ENCODE data around the gene INAFM1.
A peak's percentile ranks its signal among the peaks of the same experiment; 100 is the strongest.

DNA sequence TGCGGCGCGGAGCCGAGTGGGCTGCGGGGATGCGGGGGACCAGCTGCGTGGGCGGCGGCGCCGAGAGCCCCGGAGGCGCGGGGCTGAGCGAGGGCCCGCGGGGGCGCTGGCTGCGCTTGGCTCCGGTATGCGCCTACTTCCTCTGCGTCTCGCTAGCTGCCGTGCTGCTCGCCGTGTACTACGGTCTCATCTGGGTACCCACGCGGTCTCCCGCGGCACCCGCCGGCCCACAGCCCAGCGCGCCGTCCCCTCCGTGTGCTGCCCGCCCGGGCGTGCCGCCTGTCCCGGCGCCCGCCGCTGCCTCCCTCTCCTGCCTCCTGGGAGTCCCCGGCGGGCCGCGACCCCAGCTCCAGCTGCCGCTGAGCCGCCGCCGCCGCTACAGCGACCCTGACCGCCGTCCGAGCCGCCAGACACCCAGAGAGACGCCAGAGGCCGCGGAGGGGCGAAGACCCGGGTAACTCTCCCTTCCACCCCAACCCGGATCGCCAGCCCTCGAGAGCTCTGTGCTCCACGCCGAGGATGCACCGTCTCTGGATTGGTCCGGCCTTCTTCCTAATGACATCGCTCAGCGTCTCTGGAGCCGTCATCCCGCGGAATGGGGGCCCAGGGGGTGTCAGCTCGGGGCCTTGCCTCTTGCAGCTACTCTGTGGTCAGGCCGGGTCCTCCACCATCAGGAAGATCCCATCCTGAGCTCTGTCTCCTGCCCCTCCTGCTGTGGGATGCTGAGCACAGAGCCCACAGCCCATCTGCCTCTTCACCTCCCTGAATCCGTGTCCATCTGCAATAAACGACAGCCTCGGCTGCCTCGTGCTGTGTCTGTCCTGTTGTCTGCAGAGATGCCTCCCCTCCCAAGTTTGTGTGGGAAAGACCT lies 441 bp downstream of the INAFM1 start:
- TF ChIP-seq, protein P1, sequence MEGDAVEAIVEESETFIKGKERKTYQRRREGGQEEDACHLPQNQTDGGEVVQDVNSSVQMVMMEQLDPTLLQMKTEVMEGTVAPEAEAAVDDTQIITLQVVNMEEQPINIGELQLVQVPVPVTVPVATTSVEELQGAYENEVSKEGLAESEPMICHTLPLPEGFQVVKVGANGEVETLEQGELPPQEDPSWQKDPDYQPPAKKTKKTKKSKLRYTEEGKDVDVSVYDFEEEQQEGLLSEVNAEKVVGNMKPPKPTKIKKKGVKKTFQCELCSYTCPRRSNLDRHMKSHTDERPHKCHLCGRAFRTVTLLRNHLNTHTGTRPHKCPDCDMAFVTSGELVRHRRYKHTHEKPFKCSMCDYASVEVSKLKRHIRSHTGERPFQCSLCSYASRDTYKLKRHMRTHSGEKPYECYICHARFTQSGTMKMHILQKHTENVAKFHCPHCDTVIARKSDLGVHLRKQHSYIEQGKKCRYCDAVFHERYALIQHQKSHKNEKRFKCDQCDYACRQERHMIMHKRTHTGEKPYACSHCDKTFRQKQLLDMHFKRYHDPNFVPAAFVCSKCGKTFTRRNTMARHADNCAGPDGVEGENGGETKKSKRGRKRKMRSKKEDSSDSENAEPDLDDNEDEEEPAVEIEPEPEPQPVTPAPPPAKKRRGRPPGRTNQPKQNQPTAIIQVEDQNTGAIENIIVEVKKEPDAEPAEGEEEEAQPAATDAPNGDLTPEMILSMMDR (IDR thresholded peaks at IDR 0.05 in 2 of 3, conservative IDR thresholded peaks at IDR 0.05 in 1 of 3; ENCODE audit: insufficient read depth in 2 of 3, low read depth in 1 of 3, low read length in 3 of 3): no peak
- TF ChIP-seq POLR2AphosphoS5 (IDR thresholded peaks at IDR 0.05; ENCODE audit: control insufficient read depth, insufficient read depth, low read depth, low read length) (no peak), HMGN3 (IDR thresholded peaks at IDR 0.05; ENCODE audit: borderline replicate concordance, extremely low read depth, insufficient read length, low read depth, low read length) (peak; percentile 63), ZFP1 (CRISPR knock-in tag; IDR thresholded peaks at IDR 0.05) (no peak), ETV5 (CRISPR knock-in tag; IDR thresholded peaks at IDR 0.05; ENCODE audit: low read depth) (no peak), RFX5 (IDR thresholded peaks at IDR 0.05; ENCODE audit: low read depth, low read length) (no peak), POLR2A (conservative IDR thresholded peaks at IDR 0.05) (no peak), EZH2 (IDR thresholded peaks at IDR 0.05; ENCODE audit: borderline replicate concordance, low read depth, low read length) (no peak)
- TF ChIP-seq, protein P2, sequence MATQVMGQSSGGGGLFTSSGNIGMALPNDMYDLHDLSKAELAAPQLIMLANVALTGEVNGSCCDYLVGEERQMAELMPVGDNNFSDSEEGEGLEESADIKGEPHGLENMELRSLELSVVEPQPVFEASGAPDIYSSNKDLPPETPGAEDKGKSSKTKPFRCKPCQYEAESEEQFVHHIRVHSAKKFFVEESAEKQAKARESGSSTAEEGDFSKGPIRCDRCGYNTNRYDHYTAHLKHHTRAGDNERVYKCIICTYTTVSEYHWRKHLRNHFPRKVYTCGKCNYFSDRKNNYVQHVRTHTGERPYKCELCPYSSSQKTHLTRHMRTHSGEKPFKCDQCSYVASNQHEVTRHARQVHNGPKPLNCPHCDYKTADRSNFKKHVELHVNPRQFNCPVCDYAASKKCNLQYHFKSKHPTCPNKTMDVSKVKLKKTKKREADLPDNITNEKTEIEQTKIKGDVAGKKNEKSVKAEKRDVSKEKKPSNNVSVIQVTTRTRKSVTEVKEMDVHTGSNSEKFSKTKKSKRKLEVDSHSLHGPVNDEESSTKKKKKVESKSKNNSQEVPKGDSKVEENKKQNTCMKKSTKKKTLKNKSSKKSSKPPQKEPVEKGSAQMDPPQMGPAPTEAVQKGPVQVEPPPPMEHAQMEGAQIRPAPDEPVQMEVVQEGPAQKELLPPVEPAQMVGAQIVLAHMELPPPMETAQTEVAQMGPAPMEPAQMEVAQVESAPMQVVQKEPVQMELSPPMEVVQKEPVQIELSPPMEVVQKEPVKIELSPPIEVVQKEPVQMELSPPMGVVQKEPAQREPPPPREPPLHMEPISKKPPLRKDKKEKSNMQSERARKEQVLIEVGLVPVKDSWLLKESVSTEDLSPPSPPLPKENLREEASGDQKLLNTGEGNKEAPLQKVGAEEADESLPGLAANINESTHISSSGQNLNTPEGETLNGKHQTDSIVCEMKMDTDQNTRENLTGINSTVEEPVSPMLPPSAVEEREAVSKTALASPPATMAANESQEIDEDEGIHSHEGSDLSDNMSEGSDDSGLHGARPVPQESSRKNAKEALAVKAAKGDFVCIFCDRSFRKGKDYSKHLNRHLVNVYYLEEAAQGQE (IDR thresholded peaks at IDR 0.05; ENCODE audit: borderline replicate concordance): no peak
- TF ChIP-seq, protein P2 (CRISPR knock-in tag; IDR thresholded peaks at IDR 0.05; ENCODE audit: low read depth): peak; percentile 68; the same call in 1 of the 2 replicates
- TF ChIP-seq, protein P3, sequence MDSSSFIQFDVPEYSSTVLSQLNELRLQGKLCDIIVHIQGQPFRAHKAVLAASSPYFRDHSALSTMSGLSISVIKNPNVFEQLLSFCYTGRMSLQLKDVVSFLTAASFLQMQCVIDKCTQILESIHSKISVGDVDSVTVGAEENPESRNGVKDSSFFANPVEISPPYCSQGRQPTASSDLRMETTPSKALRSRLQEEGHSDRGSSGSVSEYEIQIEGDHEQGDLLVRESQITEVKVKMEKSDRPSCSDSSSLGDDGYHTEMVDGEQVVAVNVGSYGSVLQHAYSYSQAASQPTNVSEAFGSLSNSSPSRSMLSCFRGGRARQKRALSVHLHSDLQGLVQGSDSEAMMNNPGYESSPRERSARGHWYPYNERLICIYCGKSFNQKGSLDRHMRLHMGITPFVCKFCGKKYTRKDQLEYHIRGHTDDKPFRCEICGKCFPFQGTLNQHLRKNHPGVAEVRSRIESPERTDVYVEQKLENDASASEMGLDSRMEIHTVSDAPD (CRISPR knock-in tag; IDR thresholded peaks at IDR 0.05): no peak
- TF ChIP-seq, protein P4, sequence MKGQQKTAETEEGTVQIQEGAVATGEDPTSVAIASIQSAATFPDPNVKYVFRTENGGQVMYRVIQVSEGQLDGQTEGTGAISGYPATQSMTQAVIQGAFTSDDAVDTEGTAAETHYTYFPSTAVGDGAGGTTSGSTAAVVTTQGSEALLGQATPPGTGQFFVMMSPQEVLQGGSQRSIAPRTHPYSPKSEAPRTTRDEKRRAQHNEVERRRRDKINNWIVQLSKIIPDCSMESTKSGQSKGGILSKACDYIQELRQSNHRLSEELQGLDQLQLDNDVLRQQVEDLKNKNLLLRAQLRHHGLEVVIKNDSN (CRISPR knock-in tag; IDR thresholded peaks at IDR 0.05): no peak
- TF ChIP-seq, protein P5, sequence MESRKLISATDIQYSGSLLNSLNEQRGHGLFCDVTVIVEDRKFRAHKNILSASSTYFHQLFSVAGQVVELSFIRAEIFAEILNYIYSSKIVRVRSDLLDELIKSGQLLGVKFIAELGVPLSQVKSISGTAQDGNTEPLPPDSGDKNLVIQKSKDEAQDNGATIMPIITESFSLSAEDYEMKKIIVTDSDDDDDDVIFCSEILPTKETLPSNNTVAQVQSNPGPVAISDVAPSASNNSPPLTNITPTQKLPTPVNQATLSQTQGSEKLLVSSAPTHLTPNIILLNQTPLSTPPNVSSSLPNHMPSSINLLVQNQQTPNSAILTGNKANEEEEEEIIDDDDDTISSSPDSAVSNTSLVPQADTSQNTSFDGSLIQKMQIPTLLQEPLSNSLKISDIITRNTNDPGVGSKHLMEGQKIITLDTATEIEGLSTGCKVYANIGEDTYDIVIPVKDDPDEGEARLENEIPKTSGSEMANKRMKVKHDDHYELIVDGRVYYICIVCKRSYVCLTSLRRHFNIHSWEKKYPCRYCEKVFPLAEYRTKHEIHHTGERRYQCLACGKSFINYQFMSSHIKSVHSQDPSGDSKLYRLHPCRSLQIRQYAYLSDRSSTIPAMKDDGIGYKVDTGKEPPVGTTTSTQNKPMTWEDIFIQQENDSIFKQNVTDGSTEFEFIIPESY (CRISPR knock-in tag; IDR thresholded peaks at IDR 0.05): no peak

Measured in K562 (cell line).